GM23248 (cell line): ENCODE data around the gene STARD10.

Experiments
- EZH2 ChIP-seq: fragments of 200-600 bp; sonication (generic); IDR thresholded peaks from 2 replicates; pipeline ENCODE4 v1.6.1; 2018; ENCODE audit warnings: antibody characterized with exemption, mild to moderate bottlenecking; ENCODE audit not compliant: insufficient read depth, poor library complexity, severe bottlenecking
- EZH2phosphoT487 ChIP-seq: fragments of 200-600 bp; sonication (generic); IDR thresholded peaks from 2 replicates; pipeline ENCODE4 v1.6.1; 2018; ENCODE audit warnings: antibody characterized with exemption, moderate library complexity, mild to moderate bottlenecking, low read depth; ENCODE audit not compliant: insufficient read depth

DNA sequence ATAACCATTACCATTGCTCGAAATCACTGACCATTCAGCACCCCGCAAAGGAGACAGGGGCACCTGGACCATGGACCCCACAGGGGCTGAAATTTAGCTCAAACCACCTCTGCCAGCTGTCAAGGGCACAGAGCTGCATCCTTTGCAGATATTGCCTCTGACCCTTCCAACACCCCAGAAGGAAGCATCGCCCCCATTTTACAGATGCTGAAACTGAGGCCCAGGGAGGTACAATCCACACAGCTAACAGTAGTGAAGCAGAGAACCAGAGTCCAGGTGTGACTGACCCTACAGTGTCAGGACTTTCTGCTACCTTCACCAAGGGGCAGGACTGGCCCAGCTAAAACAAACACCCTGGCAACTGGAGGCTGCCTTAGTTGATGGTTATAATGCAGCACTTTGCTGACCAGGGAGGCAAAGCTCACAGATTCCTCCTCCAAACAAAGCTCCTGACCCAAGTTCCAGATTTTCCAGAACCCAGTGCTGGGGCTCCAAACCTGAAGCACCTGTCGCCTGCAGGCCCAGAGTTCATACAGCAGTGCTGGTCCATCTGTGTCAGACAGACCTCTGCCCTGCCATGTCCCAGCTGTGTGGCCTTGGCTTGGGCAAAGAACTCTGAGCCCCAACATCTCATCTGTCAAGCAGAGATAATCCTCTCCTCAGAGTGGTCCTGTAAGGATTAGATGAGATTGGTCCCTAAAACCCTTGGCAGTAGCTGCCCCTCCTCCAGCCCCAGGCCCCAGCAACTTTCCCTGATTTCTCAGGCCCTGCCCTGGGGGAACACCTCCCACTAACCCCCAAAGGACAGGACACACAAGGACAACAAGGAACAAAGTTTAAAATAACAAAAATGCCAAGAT is 26.4 kb downstream of the STARD10 start:
- TF ChIP-seq EZH2: no peak
- TF ChIP-seq EZH2phosphoT487: no peak
